ENCODE measurements around the gene SCUBE2.

DNA sequence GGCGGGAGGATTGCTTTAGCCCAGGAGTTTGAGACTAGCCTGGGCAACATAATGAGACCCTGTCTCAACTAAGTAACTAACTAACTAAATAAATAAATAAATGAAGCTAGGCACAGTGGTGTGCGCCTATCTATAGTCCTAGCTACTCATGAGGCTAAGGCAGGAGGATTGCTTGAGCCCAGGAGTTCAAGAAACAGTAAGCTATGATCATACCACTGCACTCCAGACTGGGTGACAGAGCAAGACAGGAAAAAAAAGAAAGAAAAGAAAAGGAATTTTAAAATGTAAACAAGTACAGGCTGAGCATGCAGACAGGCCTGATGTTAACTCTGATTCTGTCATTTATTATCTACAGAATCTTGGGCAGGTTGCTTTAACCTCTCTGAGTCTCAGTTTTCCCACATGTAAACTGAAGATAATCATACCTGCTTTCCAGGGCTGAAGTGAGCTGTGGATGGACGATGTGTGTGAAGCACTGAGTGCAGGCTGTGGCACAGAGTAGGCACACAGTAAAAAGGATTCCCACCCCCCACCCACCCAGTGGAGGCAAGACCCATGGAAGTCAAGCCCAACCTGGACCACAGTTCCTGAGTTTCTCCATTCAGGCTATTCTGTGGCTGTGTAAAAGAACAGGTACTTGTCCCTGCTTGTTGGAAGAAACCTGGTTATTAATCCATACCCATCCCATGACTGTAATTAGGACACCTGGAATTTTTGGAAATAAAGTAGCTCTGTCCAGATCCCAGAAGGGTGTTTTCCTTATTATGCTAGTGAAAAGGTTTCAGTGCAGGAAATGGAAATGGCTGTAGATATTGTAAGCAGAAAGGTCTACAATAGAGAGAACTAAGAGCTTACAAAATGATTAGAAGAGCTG lies 18.7 kb upstream of the SCUBE2 start:
- TF ChIP-seq EP300 (IDR thresholded peaks at IDR 0.05): no peak
- TF ChIP-seq, protein P1, sequence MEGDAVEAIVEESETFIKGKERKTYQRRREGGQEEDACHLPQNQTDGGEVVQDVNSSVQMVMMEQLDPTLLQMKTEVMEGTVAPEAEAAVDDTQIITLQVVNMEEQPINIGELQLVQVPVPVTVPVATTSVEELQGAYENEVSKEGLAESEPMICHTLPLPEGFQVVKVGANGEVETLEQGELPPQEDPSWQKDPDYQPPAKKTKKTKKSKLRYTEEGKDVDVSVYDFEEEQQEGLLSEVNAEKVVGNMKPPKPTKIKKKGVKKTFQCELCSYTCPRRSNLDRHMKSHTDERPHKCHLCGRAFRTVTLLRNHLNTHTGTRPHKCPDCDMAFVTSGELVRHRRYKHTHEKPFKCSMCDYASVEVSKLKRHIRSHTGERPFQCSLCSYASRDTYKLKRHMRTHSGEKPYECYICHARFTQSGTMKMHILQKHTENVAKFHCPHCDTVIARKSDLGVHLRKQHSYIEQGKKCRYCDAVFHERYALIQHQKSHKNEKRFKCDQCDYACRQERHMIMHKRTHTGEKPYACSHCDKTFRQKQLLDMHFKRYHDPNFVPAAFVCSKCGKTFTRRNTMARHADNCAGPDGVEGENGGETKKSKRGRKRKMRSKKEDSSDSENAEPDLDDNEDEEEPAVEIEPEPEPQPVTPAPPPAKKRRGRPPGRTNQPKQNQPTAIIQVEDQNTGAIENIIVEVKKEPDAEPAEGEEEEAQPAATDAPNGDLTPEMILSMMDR (IDR thresholded peaks at IDR 0.05): no peak
- TF ChIP-seq POLR2A (IDR thresholded peaks at IDR 0.05): no peak
